Loucy (cell line): ENCODE results near the gene IDH3G.

ENCODE experiments used
- H2AFZ ChIP-seq: fragments of 200-600 bp; sonication (generic); 2 replicates; pipeline ENCODE4 v1.6.0; 2016; ENCODE audit warnings: antibody characterized with exemption, mild to moderate bottlenecking, low read length, moderate library complexity
- H3F3A ChIP-seq: fragments of 200-600 bp; 2 replicates; pipeline ENCODE4 v1.6.0; 2016; ENCODE audit warnings: antibody characterized with exemption, low read depth, mild to moderate bottlenecking
- H3K27me3 ChIP-seq: fragments of 200-600 bp; sonication (generic); 2 replicates; pipeline ENCODE4 v1.6.1; 2014; ENCODE audit warnings: low read length, mild to moderate bottlenecking; ENCODE audit not compliant: insufficient read depth, poor library complexity, severe bottlenecking
- H3K36me3 ChIP-seq: fragments of 200-600 bp; sonication (generic); 2 replicates; pipeline ENCODE4 v1.6.1; 2016; ENCODE audit warnings: low read length; ENCODE audit not compliant: insufficient read depth
- H3K4me1 ChIP-seq: fragments of 200-600 bp; sonication (generic); 2 replicates; pipeline ENCODE4 v1.5.1; 2014; ENCODE audit warnings: low read length, mild to moderate bottlenecking; ENCODE audit not compliant: insufficient read depth, poor library complexity, severe bottlenecking
- H3K4me2 ChIP-seq: fragments of 200-600 bp; sonication (generic); 2 replicates; pipeline ENCODE4 v1.6.0; 2014; ENCODE audit warnings: antibody characterized with exemption, low read length, low read depth, mild to moderate bottlenecking; ENCODE audit not compliant: poor library complexity, severe bottlenecking
- H3K4me3 ChIP-seq: fragments of 200-600 bp; sonication (generic); 2 replicates; pipeline ENCODE4 v1.5.1; 2014; ENCODE audit warnings: low read length, mild to moderate bottlenecking, mixed read lengths; ENCODE audit not compliant: poor library complexity, severe bottlenecking
- H3K79me2 ChIP-seq: fragments of 200-600 bp; sonication (generic); 2 replicates; pipeline ENCODE4 v1.6.1; 2014; ENCODE audit warnings: low read length; ENCODE audit not compliant: insufficient read depth
- H3K9ac ChIP-seq: fragments of 200-600 bp; sonication (generic); 2 replicates; pipeline ENCODE4 v1.6.0; 2014; ENCODE audit warnings: mild to moderate bottlenecking, low read depth, low read length, moderate library complexity; ENCODE audit not compliant: poor library complexity, severe bottlenecking
- H3K9me2 ChIP-seq: fragments of 200-600 bp; sonication (generic); replicated peaks from 2 replicates; pipeline ENCODE4 v1.6.1; 2016; ENCODE audit warnings: low read depth, low read length, mixed read lengths
- H3K9me3 ChIP-seq: fragments of 200-600 bp; sonication (generic); 2 replicates; pipeline ENCODE4 v1.6.1; 2014; ENCODE audit warnings: mild to moderate bottlenecking, antibody characterized with exemption, low read length, low read depth; ENCODE audit not compliant: insufficient read depth
- H4K20me1 ChIP-seq: fragments of 200-600 bp; sonication (generic); 2 replicates; pipeline ENCODE4 v1.6.0; 2014; ENCODE audit warnings: antibody characterized with exemption, low read length, mild to moderate bottlenecking; ENCODE audit not compliant: insufficient read depth, poor library complexity, severe bottlenecking
- EZH2phosphoT487 ChIP-seq: fragments of 200-600 bp; IDR thresholded peaks from 2 replicates; pipeline ENCODE4 v1.6.1; 2018; ENCODE audit warnings: antibody characterized with exemption, mild to moderate bottlenecking, moderate library complexity, borderline replicate concordance
- TF ChIP-seq, protein P1 (sequence below): fragments of 200-600 bp; sonication (generic); conservative IDR thresholded peaks from 2 replicates; pipeline ENCODE4 v1.5.1; 2014; ENCODE audit warnings: mild to moderate bottlenecking, antibody characterized with exemption, low read length

Gene IDH3G

DNA sequence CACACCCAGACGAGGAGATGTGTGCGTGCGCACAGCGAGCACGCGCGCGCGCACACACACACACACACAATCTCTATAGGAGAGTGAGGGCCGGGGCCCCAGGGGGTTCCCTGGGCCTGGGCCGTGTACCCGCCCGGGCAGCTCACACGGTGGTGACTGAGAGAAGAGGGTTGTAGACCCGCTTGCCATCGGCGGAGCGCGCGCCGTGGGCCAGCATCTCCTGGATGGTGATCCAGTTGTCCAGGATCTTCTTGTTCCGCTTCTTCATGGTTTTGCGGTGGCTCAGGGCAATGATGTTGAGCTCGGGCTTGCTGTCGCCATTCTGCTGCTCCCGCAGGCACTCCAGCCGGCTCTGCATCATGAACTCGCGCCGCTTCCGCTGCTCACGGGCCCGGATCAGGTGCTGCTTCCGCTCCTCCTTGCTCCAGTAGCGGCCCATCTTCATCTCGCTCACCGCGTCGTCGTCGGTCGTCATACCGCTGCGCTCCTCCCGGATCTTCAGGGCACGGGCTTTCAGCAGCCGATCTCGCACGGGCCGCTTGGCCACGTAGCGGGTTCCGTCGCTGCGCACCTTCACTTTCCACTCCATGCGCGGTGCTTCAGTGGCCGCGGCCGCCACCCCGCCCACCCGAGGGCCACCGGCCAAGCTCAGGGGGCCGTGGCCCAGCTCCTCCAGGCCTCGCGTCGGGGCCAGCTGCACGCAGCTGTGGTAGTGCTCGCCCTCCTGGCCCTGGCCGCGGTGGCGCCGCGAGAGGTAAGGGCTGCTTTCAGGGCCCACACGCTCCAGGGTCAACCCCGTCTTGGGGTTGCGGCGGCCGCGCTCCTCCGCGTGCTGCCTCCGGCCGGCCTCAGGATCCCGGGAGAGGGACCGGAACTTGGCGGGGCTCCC lies 9.3 kb upstream of the IDH3G start:
- H3K4me3 ChIP-seq: no peak overlapping the region
- no peaks in the 10 kb centered on the region for H3K4me1 ChIP-seq
- no peaks in the 10 kb centered on the region for H3F3A ChIP-seq
- H3K9me2 ChIP-seq: no peaks in the 10 kb centered on the region
- H3K9ac ChIP-seq: no peak overlapping the region
- TF ChIP-seq, protein P1, sequence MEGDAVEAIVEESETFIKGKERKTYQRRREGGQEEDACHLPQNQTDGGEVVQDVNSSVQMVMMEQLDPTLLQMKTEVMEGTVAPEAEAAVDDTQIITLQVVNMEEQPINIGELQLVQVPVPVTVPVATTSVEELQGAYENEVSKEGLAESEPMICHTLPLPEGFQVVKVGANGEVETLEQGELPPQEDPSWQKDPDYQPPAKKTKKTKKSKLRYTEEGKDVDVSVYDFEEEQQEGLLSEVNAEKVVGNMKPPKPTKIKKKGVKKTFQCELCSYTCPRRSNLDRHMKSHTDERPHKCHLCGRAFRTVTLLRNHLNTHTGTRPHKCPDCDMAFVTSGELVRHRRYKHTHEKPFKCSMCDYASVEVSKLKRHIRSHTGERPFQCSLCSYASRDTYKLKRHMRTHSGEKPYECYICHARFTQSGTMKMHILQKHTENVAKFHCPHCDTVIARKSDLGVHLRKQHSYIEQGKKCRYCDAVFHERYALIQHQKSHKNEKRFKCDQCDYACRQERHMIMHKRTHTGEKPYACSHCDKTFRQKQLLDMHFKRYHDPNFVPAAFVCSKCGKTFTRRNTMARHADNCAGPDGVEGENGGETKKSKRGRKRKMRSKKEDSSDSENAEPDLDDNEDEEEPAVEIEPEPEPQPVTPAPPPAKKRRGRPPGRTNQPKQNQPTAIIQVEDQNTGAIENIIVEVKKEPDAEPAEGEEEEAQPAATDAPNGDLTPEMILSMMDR: no peak
- no peak for TF ChIP-seq EZH2phosphoT487
- no peaks in the 10 kb centered on the region for H4K20me1 ChIP-seq
- no peaks in the 10 kb centered on the region for H3K36me3 ChIP-seq
- H3K79me2 ChIP-seq: no peaks in the 10 kb centered on the region
- no peak overlapping the region for H3K4me2 ChIP-seq
- no peaks in the 10 kb centered on the region for H3K27me3 ChIP-seq
- no peak overlapping the region for H2AFZ ChIP-seq
- no peaks in the 10 kb centered on the region for H3K9me3 ChIP-seq

DNA sequence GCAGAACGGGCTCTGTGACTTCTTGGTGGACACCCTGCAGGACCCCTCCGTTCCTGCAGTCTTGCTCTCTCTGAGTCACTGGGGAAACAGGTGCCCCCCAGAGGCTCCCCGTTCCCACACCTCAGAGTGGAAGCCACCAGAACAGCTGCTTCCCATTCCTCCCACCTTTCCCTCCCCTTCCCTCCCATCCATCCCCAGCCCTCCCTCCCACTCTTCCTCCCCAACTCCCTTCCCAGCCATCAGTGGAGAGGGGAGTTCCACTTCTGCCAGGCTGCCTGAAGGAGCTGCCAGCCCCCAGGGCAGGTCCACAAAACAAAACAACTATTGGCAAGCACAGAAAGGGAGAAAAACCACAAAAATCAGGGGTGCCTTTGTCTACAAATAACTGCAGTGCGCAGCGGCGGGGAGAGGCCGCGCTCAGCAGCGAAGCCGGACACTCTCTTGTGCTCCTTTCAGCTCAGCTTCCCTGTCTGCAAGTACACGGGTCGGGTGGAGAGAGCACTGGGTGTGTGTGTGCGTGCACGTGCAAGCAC lies 8.4 kb upstream of the IDH3G start:
- no peak overlapping the region for H3K4me2 ChIP-seq
- H3K27me3 ChIP-seq: no peaks in the 10 kb centered on the region
- H3K9me3 ChIP-seq: no peaks in the 10 kb centered on the region
- no peaks in the 10 kb centered on the region for H3F3A ChIP-seq
- H3K79me2 ChIP-seq: peaks cover 2% of the 10 kb centered on the region; the same call in 1 of the 2 replicates
- no peaks in the 10 kb centered on the region for H3K4me1 ChIP-seq
- H4K20me1 ChIP-seq: no peaks in the 10 kb centered on the region
- no peak overlapping the region for H2AFZ ChIP-seq
- no peak overlapping the region for H3K4me3 ChIP-seq
- TF ChIP-seq, protein P1: no peak
- no peak for TF ChIP-seq EZH2phosphoT487
- no peak overlapping the region for H3K9ac ChIP-seq
- no peaks in the 10 kb centered on the region for H3K36me3 ChIP-seq
- H3K9me2 ChIP-seq: no peaks in the 10 kb centered on the region

DNA sequence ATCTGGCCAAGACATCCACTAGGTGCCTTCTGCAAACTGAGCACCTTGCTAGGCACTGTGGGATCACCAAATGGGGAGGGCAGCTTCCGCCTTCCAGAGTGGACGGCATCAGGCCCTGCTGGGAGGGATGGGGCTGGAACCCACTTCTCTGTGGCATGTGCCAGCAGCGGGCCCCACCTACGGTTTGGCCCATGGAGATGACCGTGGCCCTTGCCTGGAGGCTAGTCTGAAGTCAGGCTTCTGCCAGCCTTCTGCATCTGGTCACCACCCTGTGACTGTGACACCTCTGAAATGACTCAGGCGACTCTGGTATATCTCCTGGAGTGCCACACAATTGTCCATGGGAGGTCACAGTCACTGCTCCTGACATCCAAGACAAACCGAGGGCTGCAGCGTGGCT lies 7.5 kb upstream of the IDH3G start:
- no peaks in the 10 kb centered on the region for H3K9me2 ChIP-seq
- H3K4me3 ChIP-seq: no peak overlapping the region
- H3K79me2 ChIP-seq: peaks cover 11% of the 10 kb centered on the region
- no peak overlapping the region for H3K4me2 ChIP-seq
- no peaks in the 10 kb centered on the region for H3K4me1 ChIP-seq
- no peaks in the 10 kb centered on the region for H3K9me3 ChIP-seq
- H3K9ac ChIP-seq: no peak overlapping the region
- no peaks in the 10 kb centered on the region for H3K27me3 ChIP-seq
- no peaks in the 10 kb centered on the region for H3F3A ChIP-seq
- no peak overlapping the region for H2AFZ ChIP-seq
- H4K20me1 ChIP-seq: peaks cover 4% of the 10 kb centered on the region
- TF ChIP-seq, protein P1: no peak
- no peak for TF ChIP-seq EZH2phosphoT487
- H3K36me3 ChIP-seq: no peaks in the 10 kb centered on the region
